Lower leg skin (tissue), 4 donors: ENCODE results near the gene ATN1. TPM values are rescaled to one million over a fixed set of nuclear protein-coding genes. Genes with fewer than 3 reads are reported as not detected.

Experiments used
- DNase-seq, 2 donors: peaks; one replicate each; pipeline ENCODE4 v3.0.0-alpha.2; 2019; ENCODE audit warnings: low spot score in 2 of 2
- H3K4me3 ChIP-seq: fragments of 200-600 bp; sonication (generic); 2 replicates; pipeline ENCODE4 v1.5.1; 2017; ENCODE audit warnings: mild to moderate bottlenecking, low read depth; ENCODE audit not compliant: poor library complexity, severe bottlenecking
- POLR2A ChIP-seq, 2 donors: fragments of 450-650 bp; IDR thresholded peaks; one replicate each; pipeline ENCODE4 v1.6.1; 2016 to 2017; ENCODE audit warnings: antibody characterized with exemption in 2 of 2, mild to moderate bottlenecking in 1 of 2, moderate library complexity in 1 of 2
- WGBS, 2 donors: methylation state at CpG; one replicate each; pipeline ENCODE4 v1.1.5; 2018; 5-methylcytosine and 5-hydroxymethylcytosine counted together
- intact Hi-C: fragments of 100-400 bp; cut with DNase I; formaldehyde crosslinking; loops from one replicate; pipeline ENCODE4 v1.15.0; 2023; ENCODE audit warnings: low total_unique reads
- total RNA-seq, 4 donors: library from RNA; depleted of rRNA; stranded (reverse); fragments of >200 nt; gene quantifications; one replicate each; pipeline ENCODE4 v1.1.0, GENCODE V29; 2016
- TF ChIP-seq, protein P1 (sequence below), 3 donors: fragments of 450-650 bp; IDR thresholded peaks; one replicate each; pipeline ENCODE4 v1.5.1; 2016; ENCODE audit warnings: antibody characterized with exemption in 3 of 3, mild to moderate bottlenecking in 3 of 3, moderate library complexity in 2 of 3

ATN1 gene
- total RNA-seq, 4 donors from 2014 or later, result 33.4 to 115 (median 64.0) TPM

DNA sequence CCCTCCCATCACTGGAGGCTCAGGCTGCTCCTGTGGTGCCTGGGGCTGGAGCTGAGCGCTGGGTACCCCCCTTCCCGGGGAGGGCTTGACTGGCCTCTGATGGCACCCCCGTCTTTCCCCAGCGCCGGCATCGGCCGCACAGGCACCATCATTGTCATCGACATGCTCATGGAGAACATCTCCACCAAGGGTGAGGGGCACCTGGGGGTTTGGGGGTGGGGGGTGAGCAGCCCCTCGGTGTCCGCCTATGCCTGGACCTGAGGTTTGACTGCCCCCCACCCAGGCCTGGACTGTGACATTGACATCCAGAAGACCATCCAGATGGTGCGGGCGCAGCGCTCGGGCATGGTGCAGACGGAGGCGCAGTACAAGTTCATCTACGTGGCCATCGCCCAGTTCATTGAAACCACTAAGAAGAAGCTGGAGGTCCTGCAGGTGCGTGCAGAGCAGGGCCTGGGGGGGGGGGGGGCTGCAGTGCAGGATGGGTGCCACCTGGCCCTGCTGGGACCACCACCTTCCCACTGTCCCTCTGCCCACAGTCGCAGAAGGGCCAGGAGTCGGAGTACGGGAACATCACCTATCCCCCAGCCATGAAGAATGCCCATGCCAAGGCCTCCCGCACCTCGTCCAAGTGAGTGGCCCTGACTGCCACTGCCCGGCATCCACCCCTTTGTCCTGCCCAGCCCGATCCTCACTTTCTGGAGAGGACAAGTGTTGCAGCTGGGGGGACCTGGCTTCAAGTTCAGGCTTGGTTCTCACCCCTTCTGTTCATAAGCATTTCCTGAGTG, 32.2 kb downstream of the ATN1 start:
- peak in 1 of 2 donors; percentile 84 for DNase-seq
- no peak overlapping the region for H3K4me3 ChIP-seq
- TF ChIP-seq POLR2A (IDR thresholded peaks at IDR 0.05), result no peak
- TF ChIP-seq, protein P1, sequence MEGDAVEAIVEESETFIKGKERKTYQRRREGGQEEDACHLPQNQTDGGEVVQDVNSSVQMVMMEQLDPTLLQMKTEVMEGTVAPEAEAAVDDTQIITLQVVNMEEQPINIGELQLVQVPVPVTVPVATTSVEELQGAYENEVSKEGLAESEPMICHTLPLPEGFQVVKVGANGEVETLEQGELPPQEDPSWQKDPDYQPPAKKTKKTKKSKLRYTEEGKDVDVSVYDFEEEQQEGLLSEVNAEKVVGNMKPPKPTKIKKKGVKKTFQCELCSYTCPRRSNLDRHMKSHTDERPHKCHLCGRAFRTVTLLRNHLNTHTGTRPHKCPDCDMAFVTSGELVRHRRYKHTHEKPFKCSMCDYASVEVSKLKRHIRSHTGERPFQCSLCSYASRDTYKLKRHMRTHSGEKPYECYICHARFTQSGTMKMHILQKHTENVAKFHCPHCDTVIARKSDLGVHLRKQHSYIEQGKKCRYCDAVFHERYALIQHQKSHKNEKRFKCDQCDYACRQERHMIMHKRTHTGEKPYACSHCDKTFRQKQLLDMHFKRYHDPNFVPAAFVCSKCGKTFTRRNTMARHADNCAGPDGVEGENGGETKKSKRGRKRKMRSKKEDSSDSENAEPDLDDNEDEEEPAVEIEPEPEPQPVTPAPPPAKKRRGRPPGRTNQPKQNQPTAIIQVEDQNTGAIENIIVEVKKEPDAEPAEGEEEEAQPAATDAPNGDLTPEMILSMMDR (IDR thresholded peaks at IDR 0.05), result no peak
- 87 to 89% methylated on average over 24 to 26 of the region's 26 CpGs for WGBS, 2 donors
- intact Hi-C loops, result loop anchor here (10.0 kb wide), 2 partner anchors 85 to 135 kb away; partner anchors contain the start of genes C1R and SPSB2

DNA sequence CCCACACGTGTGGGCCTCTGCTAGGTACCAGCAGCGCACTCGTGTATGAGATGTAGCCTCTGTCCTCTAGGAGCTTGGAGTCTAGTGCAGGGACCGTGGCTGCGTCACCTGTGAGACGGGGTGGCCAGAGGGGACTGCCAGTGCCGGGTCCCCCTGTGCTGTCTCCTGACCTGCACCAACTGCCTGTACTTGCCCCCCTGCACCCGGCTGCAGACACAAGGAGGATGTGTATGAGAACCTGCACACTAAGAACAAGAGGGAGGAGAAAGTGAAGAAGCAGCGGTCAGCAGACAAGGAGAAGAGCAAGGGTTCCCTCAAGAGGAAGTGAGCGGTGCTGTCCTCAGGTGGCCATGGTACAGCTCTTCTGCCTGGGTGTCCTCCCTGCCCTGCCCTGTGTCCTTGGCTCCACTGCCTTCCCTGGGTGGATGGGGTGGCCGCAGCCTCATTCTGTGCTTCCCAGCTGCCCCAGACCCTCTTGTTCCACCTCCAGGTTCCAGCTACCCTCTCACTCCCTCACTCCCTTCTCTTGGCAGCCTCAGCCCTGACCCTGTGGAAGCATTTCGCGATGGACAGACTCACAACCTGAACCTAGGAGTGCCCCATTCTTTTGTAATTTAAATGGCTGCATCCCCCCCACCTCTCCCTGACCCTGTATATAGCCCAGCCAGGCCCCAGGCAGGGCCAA, 33.0 kb downstream of the ATN1 start:
- DNase-seq, result no peak
- intact Hi-C loops, result loop anchor here (10.0 kb wide), 1 partner anchor 86 kb away; the partner anchor contains the start of gene SPSB2

DNA sequence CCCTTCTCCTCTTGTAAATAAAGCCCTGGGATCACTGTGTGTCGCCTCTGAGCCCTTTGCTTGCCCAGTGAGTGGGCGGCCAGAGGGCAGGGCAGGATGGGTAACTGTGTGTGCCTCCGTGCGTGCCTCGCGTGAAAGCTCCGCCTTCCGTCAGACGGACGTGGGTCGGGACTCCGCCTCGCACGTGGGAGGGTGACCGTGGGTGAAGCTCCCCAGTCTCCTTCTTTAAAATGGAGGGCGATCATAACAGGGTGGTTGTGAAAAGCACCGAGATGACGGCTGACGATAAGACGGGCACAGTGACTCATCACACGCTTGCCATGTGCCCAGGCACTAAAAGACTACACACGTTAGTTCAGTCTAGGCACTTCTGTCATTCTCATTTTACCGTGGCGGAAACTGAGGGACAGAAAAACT, 33.5 kb downstream of the ATN1 start:
- no peak overlapping the region for H3K4me3 ChIP-seq
- TF ChIP-seq, protein P1 (IDR thresholded peaks at IDR 0.05), result no peak
- TF ChIP-seq POLR2A (IDR thresholded peaks at IDR 0.05), result no peak
- 11 to 27% methylated on average over 14 to 24 of the region's 24 CpGs for WGBS, 2 donors
- intact Hi-C loops, result loop anchor here (10.0 kb wide), 1 partner anchor 86 kb away; the partner anchor contains the start of gene SPSB2
- DNase-seq, result peak in 1 of 2 donors; percentile 95

More for the DNA sequence above, 33.0 kb downstream of the ATN1 start:
- 69% methylated on average over 13 of the region's 13 CpGs for WGBS, 2 donors
- no peak overlapping the region for H3K4me3 ChIP-seq
- TF ChIP-seq POLR2A (IDR thresholded peaks at IDR 0.05), result no peak
- TF ChIP-seq, protein P1 (IDR thresholded peaks at IDR 0.05), result no peak

DNA sequence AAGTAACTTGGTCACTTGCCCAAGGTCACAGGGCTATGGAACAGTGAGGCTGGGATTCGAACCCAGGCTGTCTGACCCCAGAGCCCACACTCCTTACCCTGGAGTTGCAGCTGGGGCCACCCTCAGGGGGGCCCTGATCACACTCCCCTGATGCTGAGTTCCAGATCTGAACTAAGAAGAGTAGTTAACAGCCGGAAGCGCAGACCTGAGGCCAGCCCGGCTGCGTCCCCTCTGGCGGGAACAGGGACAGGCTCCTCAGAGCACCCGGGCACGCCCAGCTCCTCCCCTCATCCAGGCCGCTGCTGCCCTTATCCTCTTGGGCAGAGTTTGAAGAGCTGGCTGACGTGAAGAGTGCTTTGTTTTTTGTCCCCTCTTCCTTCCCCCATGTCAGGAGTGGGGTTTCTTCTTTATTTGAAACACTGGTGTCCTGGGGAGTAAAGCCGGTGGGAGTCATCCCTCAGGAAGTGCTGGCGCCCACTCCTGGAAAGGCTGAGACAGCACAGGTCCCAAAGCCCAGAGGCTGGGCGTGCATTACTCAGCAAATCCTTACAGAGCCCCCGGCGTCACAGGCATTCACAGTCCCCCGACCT, 34.0 kb downstream of the ATN1 start:
- no peak overlapping the region for H3K4me3 ChIP-seq
- intact Hi-C loops, result loop anchor here (10.0 kb wide), 1 partner anchor 87 kb away; the partner anchor contains the start of gene SPSB2
- DNase-seq, result peak in 1 of 2 donors; percentile 92
- TF ChIP-seq, protein P1 (IDR thresholded peaks at IDR 0.05), result no peak
- TF ChIP-seq POLR2A (IDR thresholded peaks at IDR 0.05), result no peak
- WGBS, 2 donors, result 4 to 7% methylated on average over 12 to 15 of the region's 16 CpGs

DNA sequence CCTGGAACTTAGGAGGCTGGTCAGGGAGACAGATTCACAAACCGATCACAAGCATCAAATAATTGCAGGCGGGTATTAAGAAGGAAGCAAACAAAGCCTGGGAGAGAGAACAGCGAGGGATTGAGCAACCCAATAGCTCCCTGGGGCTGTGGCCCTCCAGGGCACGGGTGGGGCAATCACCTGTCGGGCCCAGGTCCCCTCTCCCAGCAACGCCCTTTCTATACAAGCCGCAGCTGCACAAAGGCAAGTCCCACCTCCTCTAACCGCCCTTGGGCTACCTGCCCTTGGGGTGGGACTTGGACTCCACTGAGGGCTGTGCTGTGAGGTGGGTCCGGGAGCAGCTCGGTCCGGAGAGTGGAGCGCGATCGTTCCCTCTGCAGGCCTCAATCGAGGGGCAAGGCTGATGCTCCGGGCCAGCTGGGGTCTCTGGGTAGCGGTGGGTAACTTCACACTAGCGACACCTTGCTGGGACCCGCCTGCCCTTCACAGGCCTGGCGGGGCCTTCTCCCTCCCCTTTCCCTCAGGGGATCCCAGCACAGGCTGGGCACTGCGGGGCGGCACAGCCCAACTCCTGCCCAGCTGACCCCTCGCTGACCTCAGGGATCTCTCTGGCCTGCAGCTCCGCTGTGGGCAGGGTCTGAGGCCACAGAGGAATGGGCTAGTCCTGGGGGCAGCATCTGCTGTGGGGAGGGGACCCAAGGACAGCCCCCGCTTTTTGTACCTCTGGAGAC, 34.7 kb downstream of the ATN1 start:
- 42 to 43% methylated on average over 16 to 20 of the region's 25 CpGs for WGBS, 2 donors
- TF ChIP-seq POLR2A (IDR thresholded peaks at IDR 0.05), result no peak
- TF ChIP-seq, protein P1 (IDR thresholded peaks at IDR 0.05), result no peak
- no peak for DNase-seq
- no peak overlapping the region for H3K4me3 ChIP-seq
- intact Hi-C loops, result loop anchor here (10.0 kb wide), 1 partner anchor 88 kb away; the partner anchor contains the start of gene SPSB2
